Mammary epithelial cell (primary cell): Measurements from ENCODE around the gene MRPL2.

ENCODE experiments used
- CTCF ChIP-seq, 2 donors: IDR thresholded peaks in 1 of 2; conservative IDR thresholded peaks in 1 of 2; 2 replicates each; pipeline ENCODE4 v1.5.1; 2011 to 2012; ENCODE audit warnings: inconsistent platforms in 2 of 2, low read length in 2 of 2, mild to moderate bottlenecking in 2 of 2, control low read depth in 1 of 2, low read depth in 1 of 2; ENCODE audit not compliant: insufficient read depth in 1 of 2; ENCODE audit errors: extremely low read depth in 1 of 2
- EZH2 ChIP-seq: IDR thresholded peaks from 2 replicates; pipeline ENCODE4 v1.6.1; 2012; ENCODE audit warnings: low read length, inconsistent platforms, borderline replicate concordance

GRCh38 chr6:43092635-43093034 lies 33.4 kb upstream of the MRPL2 start:
- no peak for TF ChIP-seq EZH2
- TF ChIP-seq CTCF (conservative IDR thresholded peaks at IDR 0.05 in 1 of 2, IDR thresholded peaks at IDR 0.05 in 1 of 2; ENCODE audit: extremely low read depth in 1 of 2, insufficient read depth in 1 of 2, low read depth in 1 of 2, low read length in 2 of 2), result no peak
